Neural progenitor cell (in vitro differentiated cells): Measurements from ENCODE around the gene AP1B1. TPM values are rescaled to one million over a fixed set of nuclear protein-coding genes. Genes with fewer than 3 reads are reported as not detected.

Source experiments
- DNase-seq: peaks from one replicate; pipeline ENCODE4 v3.0.0-alpha.2; 2016; ENCODE audit warnings: low spot score
- H2AFZ ChIP-seq: fragments of 200-600 bp; sonication (generic); replicated peaks from 2 replicates; pipeline ENCODE4 v1.6.1; 2016; ENCODE audit warnings: antibody characterized with exemption
- H3F3A ChIP-seq: fragments of 200-600 bp; sonication (generic); 2 replicates; pipeline ENCODE4 v1.6.1; 2016; ENCODE audit warnings: antibody characterized with exemption, low read depth
- H3K27ac ChIP-seq: fragments of 200-600 bp; sonication (generic); 2 replicates; pipeline ENCODE4 v1.5.1; 2016; ENCODE audit warnings: mild to moderate bottlenecking
- H3K27me3 ChIP-seq: fragments of 200-600 bp; sonication (generic); 2 replicates; pipeline ENCODE4 v1.6.1; 2016; ENCODE audit warnings: mild to moderate bottlenecking, moderate library complexity
- H3K36me3 ChIP-seq: fragments of 200-600 bp; sonication (generic); 2 replicates; pipeline ENCODE4 v1.5.1; 2016
- H3K4me1 ChIP-seq: fragments of 200-600 bp; sonication (generic); 2 replicates; pipeline ENCODE4 v1.6.1; 2016; ENCODE audit warnings: mixed run types
- H3K4me2 ChIP-seq: fragments of 200-600 bp; sonication (generic); 2 replicates; pipeline ENCODE4 v1.6.1; 2016
- H3K4me3 ChIP-seq: fragments of 200-600 bp; sonication (generic); 2 replicates; pipeline ENCODE4 v1.5.1; 2016
- H3K79me2 ChIP-seq: fragments of 200-600 bp; sonication (generic); 2 replicates; pipeline ENCODE4 v1.6.1; 2016; ENCODE audit warnings: low read depth
- H3K9ac ChIP-seq: fragments of 200-600 bp; sonication (generic); 2 replicates; pipeline ENCODE4 v1.6.1; 2016
- H3K9me3 ChIP-seq: fragments of 200-600 bp; sonication (generic); 2 replicates; pipeline ENCODE4 v1.5.1; 2016; ENCODE audit warnings: low read depth
- H4K20me1 ChIP-seq: fragments of 200-600 bp; sonication (generic); 2 replicates; pipeline ENCODE4 v1.6.1; 2016; ENCODE audit warnings: low read depth
- H3K27ac Mint-ChIP-seq: 3 replicates; pipeline ENCODE4 v1.8.0; 2021; ENCODE audit warnings: mixed read lengths
- H3K27me3 Mint-ChIP-seq: 2 replicates; pipeline ENCODE4 v1.8.0; 2022; ENCODE audit warnings: low read depth, mild to moderate bottlenecking, inconsistent platforms, moderate library complexity, mixed read lengths; ENCODE audit not compliant: insufficient read depth
- H3K36me3 Mint-ChIP-seq: 3 replicates; pipeline ENCODE4 v1.8.0; 2021; ENCODE audit warnings: mixed read lengths
- H3K4me1 Mint-ChIP-seq: 3 replicates; pipeline ENCODE4 v1.8.0; 2021; ENCODE audit warnings: mixed read lengths
- H3K4me3 Mint-ChIP-seq: 3 replicates; pipeline ENCODE4 v1.8.0; 2021; ENCODE audit warnings: mild to moderate bottlenecking, moderate library complexity, mixed read lengths
- H3K9me3 Mint-ChIP-seq: 3 replicates; pipeline ENCODE4 v1.8.0; 2020; ENCODE audit warnings: mixed read lengths
- CTCF ChIP-seq: fragments of 200-600 bp; sonication (generic); IDR thresholded peaks from 2 replicates; pipeline ENCODE4 v1.5.1; 2017; ENCODE audit warnings: antibody characterized with exemption, mild to moderate bottlenecking
- EZH2 ChIP-seq: fragments of 200-600 bp; sonication (generic); IDR thresholded peaks from 2 replicates; pipeline ENCODE4 v1.6.1; 2017; ENCODE audit warnings: antibody characterized with exemption, mild to moderate bottlenecking, moderate library complexity
- EZH2phosphoT487 ChIP-seq: fragments of 200-600 bp; sonication (generic); IDR thresholded peaks from 2 replicates; pipeline ENCODE4 v1.6.1; 2017; ENCODE audit warnings: antibody characterized with exemption
- total RNA-seq: library from RNA; depleted of rRNA; stranded (reverse); fragments of >200 nt; gene quantifications from 2 replicates; pipeline ENCODE4 v1.2.3, GENCODE V29; 2015; ENCODE audit warnings: low replicate concordance

Gene AP1B1
- total RNA-seq, 1 donor from 2014 or later: 34.7 TPM

- Histone ChIP-seq H3K9ac (no peak overlapping the region), H3K9me3 (no peaks in the 10 kb centered on the region), H3K27me3 (no peaks in the 10 kb centered on the region), H3K27ac (no peak overlapping the region), H3K79me2 (peaks cover 3% of the 10 kb centered on the region), H3F3A (peaks cover 71% of the 10 kb centered on the region), H3K4me1 (peaks cover under 1% of the 10 kb centered on the region), H3K4me2 (no peak overlapping the region), H4K20me1 (peaks cover 51% of the 10 kb centered on the region), H2AFZ (no peak overlapping the region), H3K36me3 (peaks cover 20% of the 10 kb centered on the region), H3K4me3 (no peak overlapping the region)
- Mint-ChIP-seq H3K4me3 (no peak overlapping the region), H3K27ac (no peak overlapping the region), H3K27me3 (peaks cover 16% of the 10 kb centered on the region), H3K9me3 (no peaks in the 10 kb centered on the region), H3K4me1 (peaks cover 10% of the 10 kb centered on the region), H3K36me3 (peaks cover 35% of the 10 kb centered on the region)
- TF ChIP-seq EZH2phosphoT487 (no peak), CTCF (no peak), EZH2 (no peak)
- no peak for DNase-seq
Observed at GRCh38 chr22:29300467-29300806, 87.9 kb downstream of the AP1B1 start.

- no peak overlapping the region for H3K4me3 Mint-ChIP-seq
- H3K27me3 Mint-ChIP-seq: peaks cover 11% of the 10 kb centered on the region
- peaks cover 60% of the 10 kb centered on the region for H4K20me1 ChIP-seq
Observed at GRCh38 chr22:29299136-29299900, 89.1 kb downstream of the AP1B1 start.

GRCh38 chr22:29298641-29299040 is 89.7 kb downstream of the AP1B1 start:
- Histone ChIP-seq H3F3A (peaks cover 81% of the 10 kb centered on the region), H3K4me1 (no peaks in the 10 kb centered on the region), H3K79me2 (peaks cover 16% of the 10 kb centered on the region), H3K27me3 (no peaks in the 10 kb centered on the region), H3K27ac (no peak overlapping the region), H3K4me3 (no peak overlapping the region), H3K4me2 (no peak overlapping the region), H3K9ac (no peak overlapping the region), H3K9me3 (no peaks in the 10 kb centered on the region), H2AFZ (no peak overlapping the region), H3K36me3 (peaks cover 28% of the 10 kb centered on the region), H4K20me1 (peaks cover 67% of the 10 kb centered on the region)
- Mint-ChIP-seq H3K9me3 (no peaks in the 10 kb centered on the region), H3K36me3 (peaks cover 36% of the 10 kb centered on the region), H3K4me1 (no peaks in the 10 kb centered on the region), H3K27ac (no peak overlapping the region), H3K4me3 (no peak overlapping the region), H3K27me3 (peaks cover 11% of the 10 kb centered on the region)
- TF ChIP-seq CTCF (no peak), EZH2phosphoT487 (no peak)
- no peak for DNase-seq

More at GRCh38 chr22:29299136-29299900, 89.1 kb downstream of the AP1B1 start:
- DNase-seq: no peak
- peaks cover 10% of the 10 kb centered on the region for H3K79me2 ChIP-seq
- H3K4me1 Mint-ChIP-seq: peaks cover 2% of the 10 kb centered on the region
- no peak for TF ChIP-seq EZH2
- TF ChIP-seq CTCF: no peak
- peaks cover 28% of the 10 kb centered on the region for H3K36me3 ChIP-seq
- H3K27me3 ChIP-seq: no peaks in the 10 kb centered on the region
- no peak overlapping the region for H3K9ac ChIP-seq
- no peaks in the 10 kb centered on the region for H3K9me3 Mint-ChIP-seq
- no peaks in the 10 kb centered on the region for H3K9me3 ChIP-seq
- no peaks in the 10 kb centered on the region for H3K4me1 ChIP-seq
- no peak overlapping the region for H3K27ac ChIP-seq
- no peak overlapping the region for H2AFZ ChIP-seq
- no peak overlapping the region for H3K4me2 ChIP-seq
- H3K36me3 Mint-ChIP-seq: peaks cover 36% of the 10 kb centered on the region
- peak overlapping the region; percentile 63 for H3K27ac Mint-ChIP-seq
- no peak overlapping the region for H3K4me3 ChIP-seq
- peaks cover 75% of the 10 kb centered on the region for H3F3A ChIP-seq
